IMR-90 (cell line): Measurements from ENCODE around the gene RUFY2. TPM values are rescaled to one million over a fixed set of nuclear protein-coding genes. Genes with fewer than 3 reads are reported as not detected.

Experiments used
- ATAC-seq: fragments of 200-7000 bp; cut with Tn5 transposase; 2 replicates; pipeline ENCODE4 v1.9.1; 2020; ENCODE audit warnings: low read depth, mild to moderate bottlenecking, moderate library complexity
- BruUV-seq: library from RNA; stranded (reverse); fragments of 400-500 nt; replicated peaks from 2 replicates; lab custom pipeline; 2021; lab: Mats Ljungman, UMichigan
- CTCF ChIA-PET: fragments of 300-600 bp; formaldehyde crosslinking; extraction: SDS; loops from one replicate; lab custom pipeline; 2021; ENCODE audit warnings: antibody characterized with exemption; lab: Yijun Ruan, JAX
- POLR2A ChIA-PET: fragments of 300-600 bp; sonication (Branson Sonifier 250); formaldehyde crosslinking; loops from one replicate; lab custom pipeline; 2022; ENCODE audit warnings: antibody characterized with exemption; ENCODE audit not compliant: unreplicated experiment; lab: Charles Lee
- DNase-seq: peaks from one replicate; pipeline ENCODE4 v3.0.0; 2013
- H2AFZ ChIP-seq: replicated peaks from 2 replicates; pipeline ENCODE3; 2013; ENCODE audit warnings: low read length, mild to moderate bottlenecking; ENCODE audit not compliant: poor library complexity
- H2AK5ac ChIP-seq: 2 replicates; pipeline ENCODE4 v1.6.1; 2013; ENCODE audit warnings: low read depth, low read length, inconsistent platforms
- H2AK9ac ChIP-seq: replicated peaks from 2 replicates; pipeline ENCODE3; 2013; ENCODE audit warnings: mild to moderate bottlenecking, low read depth, low read length, moderate library complexity; ENCODE audit not compliant: poor library complexity
- H2BK120ac ChIP-seq: 2 replicates; pipeline ENCODE4 v1.6.1; 2013; ENCODE audit warnings: low read depth, low read length, inconsistent platforms
- H2BK15ac ChIP-seq: 3 replicates; pipeline ENCODE4 v1.6.1; 2013; ENCODE audit warnings: low read depth, low read length, inconsistent platforms
- H2BK20ac ChIP-seq: 2 replicates; pipeline ENCODE4 v1.6.1; 2013; ENCODE audit warnings: low read depth, mild to moderate bottlenecking, inconsistent platforms, low read length, moderate library complexity
- H2BK5ac ChIP-seq: 2 replicates; pipeline ENCODE4 v1.6.1; 2013; ENCODE audit warnings: mild to moderate bottlenecking, low read depth, low read length, inconsistent platforms; ENCODE audit not compliant: poor library complexity, severe bottlenecking
- H3K14ac ChIP-seq: replicated peaks from 2 replicates; pipeline ENCODE4 v1.6.1; 2013; ENCODE audit warnings: low read depth, low read length, inconsistent platforms
- H3K18ac ChIP-seq: 2 replicates; pipeline ENCODE4 v1.6.1; 2013; ENCODE audit warnings: low read depth, low read length, control low read depth
- H3K23ac ChIP-seq: 2 replicates; pipeline ENCODE4 v1.6.1; 2013; ENCODE audit warnings: low read depth, low read length, inconsistent platforms
- H3K27ac ChIP-seq: 2 replicates; pipeline ENCODE4 v1.5.1; 2013; ENCODE audit warnings: mild to moderate bottlenecking, control low read depth, low read length; ENCODE audit not compliant: insufficient read depth
- H3K27me3 ChIP-seq: 2 replicates; pipeline ENCODE4 v1.6.1; 2013; ENCODE audit warnings: low read length; ENCODE audit not compliant: control insufficient read depth, insufficient read depth
- H3K36me3 ChIP-seq: 2 replicates; pipeline ENCODE4 v1.6.1; 2013; ENCODE audit warnings: low read length, mixed read lengths; ENCODE audit not compliant: control insufficient read depth, insufficient read depth
- H3K4ac ChIP-seq: 2 replicates; pipeline ENCODE4 v1.6.1; 2013; ENCODE audit warnings: low read depth, low read length, inconsistent platforms
- H3K4me1 ChIP-seq: 2 replicates; pipeline ENCODE4 v1.6.1; 2013; ENCODE audit warnings: low read length, mixed read lengths; ENCODE audit not compliant: control insufficient read depth, insufficient read depth
- H3K4me2 ChIP-seq: 2 replicates; pipeline ENCODE4 v1.6.1; 2013; ENCODE audit warnings: low read depth, mild to moderate bottlenecking, control low read depth, low read length, moderate library complexity
- H3K4me3 ChIP-seq: 2 replicates; pipeline ENCODE4 v1.5.1; 2013; ENCODE audit warnings: low read depth, mild to moderate bottlenecking, control low read depth, low read length, moderate library complexity; ENCODE audit not compliant: insufficient read depth
- H3K56ac ChIP-seq: 2 replicates; pipeline ENCODE4 v1.6.1; 2013; ENCODE audit warnings: low read length, inconsistent platforms; ENCODE audit not compliant: insufficient read depth; ENCODE audit errors: extremely low read depth
- H3K79me1 ChIP-seq, 2 experiments: 2 replicates each; pipeline ENCODE4 v1.6.1; 2013; ENCODE audit warnings: low read length in 2 of 2, inconsistent platforms in 1 of 2, low read depth in 1 of 2
- H3K9ac ChIP-seq: 2 replicates; pipeline ENCODE4 v1.6.1; 2013; ENCODE audit warnings: low read depth, low read length, control low read depth
- H3K9me1 ChIP-seq: 2 replicates; pipeline ENCODE4 v1.6.1; 2013; ENCODE audit warnings: low read length, inconsistent platforms; ENCODE audit not compliant: insufficient read depth
- H3K9me3 ChIP-seq: 2 replicates; pipeline ENCODE4 v1.6.1; 2013; ENCODE audit warnings: low read length; ENCODE audit not compliant: control insufficient read depth, insufficient read depth
- H4K20me1 ChIP-seq: 2 replicates; pipeline ENCODE4 v1.6.1; 2013; ENCODE audit warnings: low read length, inconsistent platforms; ENCODE audit not compliant: insufficient read depth
- H4K5ac ChIP-seq: 2 replicates; pipeline ENCODE4 v1.6.1; 2013; ENCODE audit warnings: mild to moderate bottlenecking, low read depth, low read length, control low read depth
- H4K8ac ChIP-seq, 2 experiments: 2 replicates each; pipeline ENCODE4 v1.6.1; 2013; ENCODE audit warnings: low read depth in 2 of 2, low read length in 2 of 2, control low read depth in 1 of 2, inconsistent platforms in 1 of 2
- H4K91ac ChIP-seq: 2 replicates; pipeline ENCODE4 v1.6.1; 2013; ENCODE audit warnings: low read depth, low read length, inconsistent platforms; ENCODE audit not compliant: insufficient read depth
- BHLHE40 ChIP-seq: fragments of 150-350 bp; IDR thresholded peaks from 2 replicates; pipeline ENCODE4 v1.6.1; 2016; ENCODE audit warnings: mild to moderate bottlenecking, low read depth, low read length
- MAFK ChIP-seq: IDR thresholded peaks from 2 replicates; pipeline ENCODE4 v1.6.1; 2012; ENCODE audit warnings: low read depth, low read length, improper control_type of control experiment
- RAD21 ChIP-seq: IDR thresholded peaks from 2 replicates; pipeline ENCODE4 v1.6.1; 2012; ENCODE audit warnings: low read length, improper control_type of control experiment
- SMC3 ChIP-seq: fragments of 150-350 bp; IDR thresholded peaks from 2 replicates; pipeline ENCODE4 v1.6.1; 2016; ENCODE audit warnings: low read depth, mild to moderate bottlenecking, antibody characterized with exemption, low read length, moderate library complexity
- WGBS, 2 experiments: methylation state at CpG; one replicate each; pipeline versions ENCODE4 v1.1.5 to v1.1.7; 2013; ENCODE audit warnings: missing lambda C conversion rate in 2 of 2; ENCODE audit not compliant: insufficient read length in 1 of 2; ENCODE audit errors: extremely low coverage in 2 of 2; 5-methylcytosine and 5-hydroxymethylcytosine counted together
- dilution Hi-C: fragments of 300-500 bp; cut with HindIII; formaldehyde crosslinking; loops from one replicate; pipeline ENCODE4 v1.14.3; 2018; ENCODE audit warnings: low sequenced_read_pairs; ENCODE audit not compliant: unreplicated experiment
- in situ Hi-C: fragments of 300-500 bp; cut with MboI; formaldehyde crosslinking; loops from 3 replicates; pipeline ENCODE4 v1.14.3; 2019; ENCODE audit warnings: low sequenced_read_pairs, inconsistent platforms, mixed read lengths
- intact Hi-C: fragments of 100-400 bp; cut with micrococcal nuclease; formaldehyde crosslinking; loops from 2 replicates; pipeline ENCODE4 v1.10.0; 2022
- polyA plus RNA-seq, 3 experiments: library from polyadenylated mRNA; depleted of rRNA; stranded (reverse); fragments of >200 nt; gene quantifications; 2 replicates each; pipeline ENCODE4 v1.2.3, GENCODE V29; 2012; ENCODE audit warnings: low replicate concordance in 1 of 3
- total RNA-seq: library from RNA; depleted of rRNA; stranded (reverse); fragments of >200 nt; gene quantifications from 2 replicates; pipeline ENCODE4 v1.2.3, GENCODE V29; 2012

Gene RUFY2
- total and polyA plus RNA-seq, 2 of the 4 experiments (the other 2 are of a cell fraction) = 6.7 to 6.8 TPM

- Histone ChIP-seq H2BK15ac (no peak overlapping the region), H4K8ac (no peak overlapping the region), H3K23ac (no peak overlapping the region), H4K5ac (no peak overlapping the region), H2BK120ac (no peak overlapping the region), H2BK5ac (no peak overlapping the region), H2AFZ (no peak overlapping the region), H3K56ac (no peak overlapping the region), H2AK9ac (no peak overlapping the region), H3K27ac (no peak overlapping the region), H4K20me1 (no peaks in the 10 kb centered on the region), H4K91ac (no peak overlapping the region), H3K9me1 (0 out of 2 replicates have a peak, but pooled peaks cover 3% of the 10 kb centered on the region), H2BK20ac (no peak overlapping the region), H3K14ac (no peak overlapping the region), H3K4me2 (no peak overlapping the region), H3K79me1 (no peaks in the 10 kb centered on the region), H3K4ac (no peak overlapping the region), H3K9ac (no peak overlapping the region), H3K9me3 (no peaks in the 10 kb centered on the region), H3K18ac (no peak overlapping the region), H2AK5ac (no peak overlapping the region), H3K27me3 (no peaks in the 10 kb centered on the region), H3K4me1 (no peaks in the 10 kb centered on the region), H3K4me3 (no peak overlapping the region), H3K36me3 (peaks cover 3% of the 10 kb centered on the region; the same call in 1 of the 2 replicates)
- intact Hi-C loops (no loop called here), in situ Hi-C loops (no loop called here), dilution Hi-C loops (no loop called here)
- DNase-seq (no peak), ATAC-seq (no peak)
- no TSS peak for BruUV-seq
- WGBS, 2 experiments = 83% methylated on average over 1 of the region's 5 CpGs; no CpG with 5 or more reads in 1 of the 2 experiments
- TF ChIP-seq RAD21 = no peak
- TF ChIP-seq BHLHE40 = no peak
- TF ChIP-seq MAFK = no peak
- no peak for TF ChIP-seq SMC3
- ChIA-PET POLR2A (no interaction called here), CTCF (no interaction called here)
These were observed 21.5 kb upstream of the RUFY2 start for GRCh38 chr10:68428396-68429104.
